H1 (cell line): ENCODE results near the gene SIK2. TPM values are rescaled to one million over a fixed set of nuclear protein-coding genes. Genes with fewer than 3 reads are reported as not detected.

ENCODE experiments used
- CHD1 ChIP-seq: IDR thresholded peaks from 2 replicates; pipeline ENCODE4 v1.6.1; 2012; ENCODE audit warnings: low read depth, low read length, improper control_type of control experiment
- CREB1 ChIP-seq: IDR thresholded peaks from 2 replicates; pipeline ENCODE4 v1.6.1; 2012; ENCODE audit warnings: inconsistent platforms
- EGR1 ChIP-seq: IDR thresholded peaks from 2 replicates; pipeline ENCODE4 v1.6.1; 2011; ENCODE audit warnings: low read depth, low read length, borderline replicate concordance
- SUZ12 ChIP-seq: fragments of 200-600 bp; sonication (generic); IDR thresholded peaks from 2 replicates; pipeline ENCODE4 v1.6.1; 2012; ENCODE audit warnings: mild to moderate bottlenecking, inconsistent platforms, low read length, moderate library complexity, mixed read lengths
- polyA plus RNA-seq, 7 experiments: library from polyadenylated mRNA; depleted of rRNA in 3 of 7; stranded (reverse) in 5 of 7; unstranded in 2 of 7; fragments of >200 nt in 5 of 7; fragments of 200-250 nt in 2 of 7; gene quantifications; 1 replicate in 5 of 7; 2 replicates in 1 of 7; 4 replicates in 1 of 7; pipeline versions ENCODE4 v1.2.1 to v1.2.3, GENCODE V29; 2011 to 2013; ENCODE audit warnings: missing spikeins in 2 of 7, mixed read lengths in 2 of 7
- total RNA-seq: library from RNA; stranded (reverse); fragmentation: NEBNext Ultra II Directional; extraction: Animal tissue kit (Norgen Biotek cat#: 25700); gene quantifications from 2 replicates; pipeline ENCODE4 v1.2.1, GENCODE V29; 2021

Gene SIK2
- total and polyA plus RNA-seq, 2 of the 8 experiments (the other 6 are each of a cell fraction or from before 2014, with no cell fraction given): 8.8 to 11.2 TPM

DNA sequence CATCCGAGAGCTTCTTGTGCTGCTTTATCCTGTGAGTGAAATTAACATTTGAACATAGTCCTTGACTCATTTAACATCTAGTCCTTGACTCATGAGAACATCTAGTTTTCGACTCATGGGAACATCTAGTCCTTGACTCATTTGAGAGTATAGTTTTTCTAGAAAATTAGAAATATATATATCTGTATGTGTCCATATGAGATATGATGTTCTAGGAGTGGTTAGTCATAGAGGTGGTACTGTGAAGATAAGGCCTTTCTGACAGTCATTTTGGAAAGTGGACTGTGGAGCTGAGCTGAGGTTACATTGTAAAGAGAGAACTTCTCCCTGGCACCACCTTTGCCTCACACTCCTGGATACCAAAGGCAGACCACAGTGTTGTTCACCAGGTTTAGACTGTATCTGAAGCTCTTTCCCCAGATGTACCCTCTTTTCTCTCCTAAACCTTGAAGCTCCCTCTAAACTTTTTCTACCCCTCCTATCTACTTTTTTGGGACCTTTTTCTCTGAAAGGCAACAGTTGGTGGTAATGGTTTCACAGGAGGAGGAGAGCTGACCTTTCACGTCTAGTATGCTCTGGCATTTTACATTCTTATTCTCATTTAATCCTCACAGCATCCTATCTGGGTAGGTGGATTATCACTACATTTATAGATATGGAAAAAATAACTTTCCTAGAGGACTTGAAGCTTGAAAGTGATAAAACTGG is 96.8 kb downstream of the SIK2 start (continued):
- TF ChIP-seq SUZ12: no peak
- TF ChIP-seq CREB1: no peak
- TF ChIP-seq CHD1: no peak
- no peak for TF ChIP-seq EGR1
